Measurements from ENCODE around the gene RNF168. TPM values are rescaled to one million over a fixed set of nuclear protein-coding genes. Genes with fewer than 3 reads are reported as not detected.
A peak's percentile ranks its signal among the peaks of the same experiment; 100 is the strongest.
"Not testable (repeated sequence)": the region's sequence is repeated elsewhere in the genome, so short reads cannot be mapped to it uniquely, and the experiment has no call there.

RNF168 gene
- total RNA-seq, 2 donors from 2014 or later, result 17.6 to 22.1 TPM

DNA sequence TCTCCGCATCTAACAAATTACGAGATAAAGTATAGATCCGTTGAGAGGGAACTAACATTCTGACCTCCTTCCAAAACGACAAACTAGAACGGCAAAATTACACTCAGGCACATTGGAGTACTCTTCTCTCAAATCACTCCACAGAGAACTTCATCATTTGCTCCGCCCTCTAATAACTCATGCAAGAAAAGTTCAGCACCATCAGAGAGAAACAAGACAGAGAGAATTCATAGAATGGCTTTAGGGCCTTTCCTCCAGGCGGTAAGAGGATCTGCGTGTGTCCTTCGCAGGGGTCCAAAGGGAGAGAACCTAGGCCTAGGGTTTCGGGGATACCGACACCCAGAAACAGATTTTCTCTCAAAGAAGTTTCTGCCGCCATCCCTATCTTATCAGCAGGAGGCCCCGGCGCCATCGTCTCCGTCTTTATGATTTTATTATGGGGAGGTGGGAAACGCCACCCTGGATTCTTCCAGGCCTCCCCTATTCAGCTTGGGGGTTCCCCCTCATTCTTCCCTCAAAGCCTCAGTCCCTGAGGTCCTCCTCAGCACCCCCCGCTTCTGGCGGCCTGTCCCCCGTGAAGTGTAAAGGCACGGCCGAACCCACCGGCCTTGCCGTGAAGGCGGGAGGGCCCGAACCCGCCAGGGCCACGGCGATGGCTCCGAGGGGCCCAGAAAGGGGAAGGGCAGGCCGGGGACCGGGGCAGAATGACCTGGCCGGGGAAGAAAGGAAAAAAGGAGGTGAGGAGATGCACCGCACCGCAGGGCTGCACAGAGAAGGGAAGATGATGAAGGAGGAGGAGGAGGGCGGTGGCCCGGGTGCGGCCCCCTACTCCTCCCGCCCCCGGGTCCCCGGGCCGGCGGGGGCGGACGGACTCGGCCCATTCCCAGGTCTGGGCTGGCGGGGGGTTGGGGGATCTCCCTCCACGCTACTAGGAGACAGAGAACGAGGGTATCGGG is 72.1 kb downstream of the RNF168 start:
- DNase-seq (peak; percentile 43), ATAC-seq (peak; percentile 42 to 57)
- intact Hi-C loops (cut with DNase I), result loop anchor here in 1 of 2 donors (5.0 kb wide), 1 partner anchor 71 kb away; the partner anchor contains the start of gene RNF168

DNA sequence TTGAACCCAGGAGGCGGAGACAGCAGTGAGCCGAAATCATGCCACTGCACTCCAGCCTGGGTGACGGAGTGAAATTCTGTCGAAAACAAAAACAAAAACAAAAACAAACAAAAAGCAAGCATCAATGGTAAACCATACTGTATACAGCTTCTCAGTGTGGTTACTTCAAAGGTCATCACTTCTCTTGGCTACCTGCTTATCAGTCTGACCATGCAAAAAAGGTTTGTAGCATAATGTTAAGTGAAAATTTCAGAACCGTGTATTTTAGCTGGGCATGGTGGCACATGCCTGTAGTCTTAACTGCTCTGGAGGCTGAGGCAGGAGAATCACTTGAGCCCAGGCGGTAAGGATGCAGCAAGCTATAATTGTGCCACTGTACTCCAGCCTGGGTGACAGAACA is 75.5 kb downstream of the RNF168 start:
- intact Hi-C loops (cut with DNase I), result no loop called here

DNA sequence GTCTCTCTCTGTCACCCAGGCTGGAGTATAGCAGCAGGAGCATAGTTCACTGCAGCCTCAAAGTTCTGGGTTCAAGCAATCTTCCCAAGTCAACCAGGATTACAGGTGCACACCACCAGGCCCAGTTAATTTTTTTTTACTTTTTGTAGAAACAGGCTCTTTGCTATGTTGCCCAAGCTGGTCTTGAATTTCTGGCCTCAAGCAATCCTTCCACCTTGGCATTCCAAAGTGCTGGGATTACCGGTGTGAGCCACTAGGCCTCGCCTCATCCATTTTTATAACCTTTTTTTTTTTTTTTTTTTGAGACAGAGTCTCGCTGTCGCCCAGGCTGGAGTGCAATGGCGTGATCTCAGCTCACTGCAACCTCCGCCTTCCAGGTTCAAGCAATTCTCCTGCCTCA is 79.1 kb downstream of the RNF168 start:
- ATAC-seq; DNase-seq; intact Hi-C loops (cut with DNase I): not testable (repeated sequence)

More for the DNA sequence above, 75.5 kb downstream of the RNF168 start:
- no peak for DNase-seq
- ATAC-seq, result no peak

DNA sequence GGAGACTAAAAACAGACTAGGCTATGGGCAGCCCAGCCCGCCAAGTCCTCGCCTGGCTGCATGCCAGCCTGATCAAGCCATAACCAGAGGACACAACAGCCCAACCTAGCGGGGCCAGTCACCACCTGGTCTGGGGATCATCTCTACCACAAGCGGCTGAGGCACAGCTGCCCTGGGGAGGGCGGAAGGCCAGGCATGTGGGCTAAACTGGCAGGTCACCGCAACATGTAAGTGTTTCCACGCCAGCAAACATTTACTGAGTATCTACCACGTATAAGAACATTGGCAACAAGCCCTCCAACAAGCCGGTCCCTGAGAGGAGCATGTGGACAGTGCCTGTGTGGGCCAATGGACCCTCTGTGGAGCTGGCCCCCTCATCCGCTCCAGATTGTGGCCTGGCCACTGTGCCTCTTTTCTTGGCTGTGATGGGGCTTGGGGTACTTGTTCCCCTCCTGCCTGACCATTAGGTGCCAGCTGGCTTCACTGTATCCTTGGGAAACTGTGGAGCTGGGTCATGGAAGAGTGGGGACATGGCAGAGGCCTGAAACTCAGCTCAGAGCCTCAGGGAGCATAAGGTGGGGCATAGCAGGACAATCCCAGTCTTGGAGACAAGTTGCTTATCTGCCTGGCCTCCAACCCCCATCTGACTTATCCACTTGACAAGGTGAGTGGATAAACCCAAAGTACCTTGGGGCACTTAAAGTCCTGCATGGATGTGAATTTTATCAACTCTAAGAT is 80.4 kb downstream of the RNF168 start:
- peak; percentile 78 for DNase-seq
- intact Hi-C loops (cut with DNase I), result no loop called here

DNA sequence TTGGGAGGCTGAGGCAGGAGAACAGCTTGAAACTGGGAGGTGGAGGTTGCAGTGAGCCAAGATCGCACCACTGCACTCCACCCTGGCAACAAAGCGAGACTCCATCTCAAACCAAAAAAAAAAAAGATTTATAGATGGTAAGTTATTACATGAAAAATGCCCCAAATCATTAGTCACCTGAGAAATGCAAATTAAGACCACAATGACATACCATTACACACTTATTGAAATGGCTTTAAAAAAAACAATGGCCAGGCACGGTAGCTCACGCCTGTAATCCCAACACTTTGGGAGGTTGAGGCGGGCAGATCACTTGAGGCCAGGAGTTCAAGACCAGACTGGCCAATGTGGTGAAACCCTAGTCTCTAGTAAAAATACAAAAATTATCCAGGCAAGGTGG is 81.9 kb downstream of the RNF168 start:
- DNase-seq; intact Hi-C loops (cut with DNase I); ATAC-seq: not testable (repeated sequence)

More for the DNA sequence above, 80.4 kb downstream of the RNF168 start:
- ATAC-seq, result peak; percentile 90 to 94

DNA sequence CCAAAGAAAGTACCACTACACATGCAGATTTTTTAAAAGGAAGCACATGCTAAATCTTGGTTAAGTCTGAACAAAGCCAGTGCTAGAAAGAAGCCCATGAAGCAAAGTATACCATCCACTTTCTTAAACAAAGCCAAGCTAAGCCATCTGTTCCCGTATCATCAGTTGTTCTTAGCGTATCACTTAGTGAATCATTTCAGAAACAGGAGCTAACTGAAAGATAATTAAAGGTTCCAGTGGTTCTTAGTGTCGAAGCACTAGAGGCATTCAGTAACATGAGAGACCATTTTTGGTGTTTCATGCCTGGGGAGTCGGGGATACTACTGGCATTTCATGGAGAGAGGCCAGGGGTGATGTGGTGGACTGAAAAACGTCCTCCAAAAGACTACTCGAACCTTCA is 84.2 kb downstream of the RNF168 start:
- intact Hi-C loops (cut with DNase I), result no loop called here

More for the DNA sequence above, 84.2 kb downstream of the RNF168 start:
- DNase-seq (no peak), ATAC-seq (no peak)

Other genes starting within 250 kb of the RNF168 start
- gene PCYT1A, start 216.0 kb downstream of the RNF168 start, total RNA-seq, result 10 to 100 TPM; 71.7 to 83.9 TPM
- 1 to 10 TPM; 3.5 to 4.3 TPM for gene DYNLT2B, start 185.5 kb downstream of the RNF168 start, total RNA-seq
- gene TM4SF19, start 165.4 kb downstream of the RNF168 start, total RNA-seq, result not detected
- gene UBXN7, start 71.3 kb downstream of the RNF168 start, total RNA-seq, result 10 to 100 TPM; 29.5 to 37.4 TPM
- 10 to 100 TPM; 10.7 to 28.5 TPM for gene SMCO1, start 11.6 kb upstream of the RNF168 start, total RNA-seq
- gene WDR53, start 64.8 kb upstream of the RNF168 start, total RNA-seq, result 1 to 10 TPM; 8.8 to 9.4 TPM
- gene FBXO45, start 64.9 kb upstream of the RNF168 start, total RNA-seq, result 1 to 10 TPM; 7.9 to 8.4 TPM
- gene NRROS, start 135.9 kb upstream of the RNF168 start, total RNA-seq, result 1 to 10 TPM; 5.4 to 6.0 TPM
- gene CEP19, start 208.5 kb upstream of the RNF168 start, total RNA-seq, result 1 to 10 TPM; 1.3 to 1.7 TPM
- gene PIGX, start 208.6 kb upstream of the RNF168 start, total RNA-seq, result 10 to 100 TPM; 10.9 to 18.4 TPM
- 10 to 100 TPM; 47.3 to 78.3 TPM for gene PAK2, start 236.1 kb upstream of the RNF168 start, total RNA-seq

Data from left cardiac atrium (tissue), 4 donors.